PC-3 (cell line): ENCODE results near the gene WEE1. TPM values are rescaled to one million over a fixed set of nuclear protein-coding genes. Genes with fewer than 3 reads are reported as not detected.

Experiments used
- ATAC-seq: fragments of 200-7000 bp; cut with Tn5 transposase; 2 replicates; pipeline ENCODE4 v1.9.1; 2020; ENCODE audit warnings: mild to moderate bottlenecking, moderate library complexity
- BruUV-seq: library from RNA; stranded (reverse); fragments of 400-500 nt; replicated peaks from 2 replicates; lab custom pipeline; 2021; lab: Mats Ljungman, UMichigan
- CTCF ChIA-PET: fragments of 300-600 bp; sonication (Branson Sonifier 250); formaldehyde crosslinking; loops from one replicate; lab custom pipeline; 2022; ENCODE audit warnings: antibody characterized with exemption; lab: Charles Lee
- POLR2A ChIA-PET: fragments of 300-600 bp; sonication (Branson Sonifier 250); formaldehyde crosslinking; loops from one replicate; lab custom pipeline; 2022; ENCODE audit warnings: antibody characterized with exemption; ENCODE audit not compliant: unreplicated experiment; lab: Charles Lee
- DNase-seq: peaks from one replicate; pipeline ENCODE4 v3.0.0-alpha.2; 2015
- H2AFZ ChIP-seq: fragments of 300-600 bp; sonication (generic); 2 replicates; pipeline ENCODE4 v1.6.0; 2016; ENCODE audit warnings: antibody characterized with exemption, low read length
- H3F3A ChIP-seq: fragments of 300-600 bp; sonication (generic); one replicate; pipeline ENCODE4 v1.6.0; 2017; ENCODE audit warnings: antibody characterized with exemption, low read length, control low read depth, mild to moderate bottlenecking; ENCODE audit not compliant: unreplicated experiment
- H3K27ac ChIP-seq: fragments of 300-600 bp; sonication (generic); 2 replicates; pipeline ENCODE4 v1.5.1; 2016; ENCODE audit warnings: mild to moderate bottlenecking, low read length
- H3K27me3 ChIP-seq: fragments of 300-600 bp; sonication (generic); 2 replicates; pipeline ENCODE4 v1.6.1; 2016; ENCODE audit warnings: low read length, mixed read lengths
- H3K36me3 ChIP-seq: fragments of 300-600 bp; sonication (generic); 2 replicates; pipeline ENCODE4 v1.6.1; 2016; ENCODE audit warnings: low read depth, mixed run types, low read length, mixed read lengths
- H3K4me1 ChIP-seq: fragments of 300-600 bp; sonication (generic); 2 replicates; pipeline ENCODE4 v1.5.1; 2016; ENCODE audit warnings: low read length; ENCODE audit not compliant: insufficient read depth
- H3K4me2 ChIP-seq: fragments of 300-600 bp; sonication (generic); 2 replicates; pipeline ENCODE4 v1.6.0; 2016; ENCODE audit warnings: low read length
- H3K4me3 ChIP-seq: fragments of 300-600 bp; sonication (generic); 2 replicates; pipeline ENCODE4 v1.5.1; 2016; ENCODE audit warnings: mild to moderate bottlenecking, low read length, mixed read lengths
- H3K79me2 ChIP-seq: fragments of 300-600 bp; sonication (generic); 2 replicates; pipeline ENCODE4 v1.6.1; 2017; ENCODE audit warnings: low read length, mixed read lengths
- H3K9ac ChIP-seq: fragments of 300-600 bp; sonication (generic); 2 replicates; pipeline ENCODE4 v1.6.0; 2016; ENCODE audit warnings: mild to moderate bottlenecking, low read length
- H3K9me2 ChIP-seq: fragments of 300-600 bp; sonication (generic); replicated peaks from 2 replicates; pipeline ENCODE4 v1.6.1; 2016; ENCODE audit warnings: mixed run types, low read length, mixed read lengths
- H3K9me3 ChIP-seq: fragments of 300-600 bp; sonication (generic); 2 replicates; pipeline ENCODE4 v1.6.1; 2016; ENCODE audit warnings: low read length, mixed read lengths
- H4K20me1 ChIP-seq: fragments of 300-600 bp; sonication (generic); 2 replicates; pipeline ENCODE4 v1.6.1; 2016; ENCODE audit warnings: low read length, mixed read lengths
- EZH2 ChIP-seq: fragments of 300-600 bp; sonication (generic); IDR thresholded peaks from one replicate; pipeline ENCODE4 v1.6.1; 2017; ENCODE audit warnings: antibody characterized with exemption, mild to moderate bottlenecking, low read length; ENCODE audit not compliant: unreplicated experiment
- EZH2phosphoT487 ChIP-seq: fragments of 300-600 bp; sonication (generic); IDR thresholded peaks from 2 replicates; pipeline ENCODE4 v1.6.1; 2018; ENCODE audit warnings: mild to moderate bottlenecking, antibody characterized with exemption, low read length, borderline replicate concordance
- intact Hi-C: fragments of 100-400 bp; cut with micrococcal nuclease; formaldehyde crosslinking; loops from 2 replicates; pipeline ENCODE4 v1.9.0; 2023
- total RNA-seq: library from RNA; depleted of rRNA; stranded (reverse); fragments of >200 nt; gene quantifications from 2 replicates; pipeline ENCODE4 v1.2.3, GENCODE V29; 2014
- TF ChIP-seq, protein P1 (sequence below): fragments of 300-600 bp; sonication (generic); conservative IDR thresholded peaks from 2 replicates; pipeline ENCODE4 v1.5.1; 2017; ENCODE audit warnings: antibody characterized with exemption, low read depth, mild to moderate bottlenecking, low read length

WEE1 gene
- total RNA-seq, 1 experiment from 2014 or later = 46.9 TPM

DNA sequence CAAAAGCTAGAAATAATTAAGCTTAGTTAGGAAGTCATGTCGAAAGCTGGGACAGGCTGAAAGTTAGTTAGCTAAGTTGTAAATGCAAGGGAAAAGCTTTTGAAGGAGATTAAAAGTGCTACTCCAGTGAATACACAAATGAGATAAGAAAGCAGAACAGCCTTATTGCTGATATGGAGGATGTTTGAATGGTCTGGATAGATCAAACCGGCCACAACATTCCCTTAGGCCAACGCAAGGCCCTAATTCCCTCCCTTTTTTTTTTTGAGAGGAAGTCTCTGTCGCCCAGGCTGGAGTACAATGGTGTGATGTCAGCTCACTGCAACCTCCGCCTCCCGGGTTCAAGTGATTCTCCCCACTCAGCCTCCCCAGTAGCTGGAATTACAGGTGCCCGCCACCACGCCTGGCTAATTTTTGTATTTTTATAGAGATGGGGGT is 23.3 kb upstream of the WEE1 start:
- BruUV-seq = no TSS peak
- POLR2A ChIA-PET = no interaction called here
- intact Hi-C loops = no loop called here
- Histone ChIP-seq H3K9ac (no peak overlapping the region), H3K4me1 (no peaks in the 10 kb centered on the region), H3K9me3 (no peaks in the 10 kb centered on the region), H2AFZ (no peak overlapping the region), H3K27ac (no peak overlapping the region), H3K79me2 (no peaks in the 10 kb centered on the region), H3K4me3 (no peak overlapping the region), H4K20me1 (no peaks in the 10 kb centered on the region), H3K36me3 (no peaks in the 10 kb centered on the region; the same call in 1 of the 2 replicates), H3K27me3 (no peaks in the 10 kb centered on the region), H3K9me2 (no peaks in the 10 kb centered on the region), H3F3A (no peaks in the 10 kb centered on the region), H3K4me2 (no peak overlapping the region)
- ATAC-seq (no peak), DNase-seq (no peak)
- CTCF ChIA-PET = no interaction called here
- TF ChIP-seq, protein P1, sequence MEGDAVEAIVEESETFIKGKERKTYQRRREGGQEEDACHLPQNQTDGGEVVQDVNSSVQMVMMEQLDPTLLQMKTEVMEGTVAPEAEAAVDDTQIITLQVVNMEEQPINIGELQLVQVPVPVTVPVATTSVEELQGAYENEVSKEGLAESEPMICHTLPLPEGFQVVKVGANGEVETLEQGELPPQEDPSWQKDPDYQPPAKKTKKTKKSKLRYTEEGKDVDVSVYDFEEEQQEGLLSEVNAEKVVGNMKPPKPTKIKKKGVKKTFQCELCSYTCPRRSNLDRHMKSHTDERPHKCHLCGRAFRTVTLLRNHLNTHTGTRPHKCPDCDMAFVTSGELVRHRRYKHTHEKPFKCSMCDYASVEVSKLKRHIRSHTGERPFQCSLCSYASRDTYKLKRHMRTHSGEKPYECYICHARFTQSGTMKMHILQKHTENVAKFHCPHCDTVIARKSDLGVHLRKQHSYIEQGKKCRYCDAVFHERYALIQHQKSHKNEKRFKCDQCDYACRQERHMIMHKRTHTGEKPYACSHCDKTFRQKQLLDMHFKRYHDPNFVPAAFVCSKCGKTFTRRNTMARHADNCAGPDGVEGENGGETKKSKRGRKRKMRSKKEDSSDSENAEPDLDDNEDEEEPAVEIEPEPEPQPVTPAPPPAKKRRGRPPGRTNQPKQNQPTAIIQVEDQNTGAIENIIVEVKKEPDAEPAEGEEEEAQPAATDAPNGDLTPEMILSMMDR = no peak
- TF ChIP-seq EZH2phosphoT487 (no peak), EZH2 (no peak)

DNA sequence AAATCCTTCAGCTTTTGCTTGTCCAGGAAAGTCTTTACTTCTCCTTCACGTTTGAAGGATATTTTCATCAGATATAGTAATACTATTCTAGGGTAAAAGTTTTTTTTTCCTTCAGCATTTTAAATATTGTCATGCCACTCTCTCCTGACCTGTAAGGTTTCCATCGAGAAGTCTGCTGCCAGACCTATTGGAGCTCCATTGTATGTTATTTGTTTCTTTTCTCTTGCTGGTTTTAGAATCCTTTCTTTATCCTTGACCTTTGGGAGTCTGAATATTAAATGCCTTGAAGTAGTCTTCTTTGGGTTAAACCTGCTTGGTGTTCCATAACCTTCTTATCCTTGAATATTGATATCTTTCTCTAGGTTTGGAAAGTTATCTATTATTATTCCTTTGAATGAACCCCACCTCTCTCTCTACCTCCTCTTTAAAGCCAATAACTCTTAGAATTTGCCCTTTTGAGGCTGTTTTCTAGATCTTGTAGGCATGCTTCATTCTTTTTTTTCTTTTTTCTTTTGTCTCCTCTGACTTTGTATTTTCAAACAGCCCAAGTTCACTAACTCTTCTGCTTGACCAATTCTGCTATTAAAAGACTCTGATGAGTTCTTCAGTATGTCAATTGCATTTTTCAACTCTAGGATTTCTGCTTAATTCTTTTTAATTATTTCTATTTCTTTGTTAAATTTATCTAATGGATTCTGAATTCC is 12.0 kb upstream of the WEE1 start:
- CTCF ChIA-PET = no interaction called here
- no peak overlapping the region for H3K9ac ChIP-seq

More for the DNA sequence above, 12.0 kb upstream of the WEE1 start:
- no peak overlapping the region for H2AFZ ChIP-seq
- intact Hi-C loops = no loop called here
- POLR2A ChIA-PET = interaction anchor here (0.6 kb wide), 1 partner anchor 12 kb away, joined by 5 read pairs; the partner anchor contains the start of gene WEE1
- H3K9me3 ChIP-seq = 0 out of 2 replicates have a peak, but pooled peaks cover 5% of the 10 kb centered on the region
- no peaks in the 10 kb centered on the region for H3K79me2 ChIP-seq
- H3K4me3 ChIP-seq = no peak overlapping the region
- ATAC-seq (no peak), DNase-seq (no peak)
- BruUV-seq = no TSS peak
- H4K20me1 ChIP-seq = no peaks in the 10 kb centered on the region
- TF ChIP-seq, protein P1 = no peak
- no peak for TF ChIP-seq EZH2phosphoT487
- TF ChIP-seq EZH2 = no peak
- H3K36me3 ChIP-seq = no peaks in the 10 kb centered on the region
- H3K4me2 ChIP-seq = no peak overlapping the region
- H3F3A ChIP-seq = no peaks in the 10 kb centered on the region
- peaks cover 27% of the 10 kb centered on the region for H3K4me1 ChIP-seq
- H3K9me2 ChIP-seq = no peaks in the 10 kb centered on the region
- H3K27ac ChIP-seq = no peak overlapping the region
- H3K27me3 ChIP-seq = no peaks in the 10 kb centered on the region
